HG03064 (cell line): ENCODE measurements around the gene TBC1D5.

Source experiments
- ATAC-seq: cut with Tn5 transposase; IDR thresholded peaks from one replicate; pipeline ENCODE4 v1.9.1; 2021; ENCODE audit warnings: low read depth; ENCODE audit not compliant: unreplicated experiment

The TBC1D5 gene

GRCh38 chr3:17322106-17322793 is 420.2 kb downstream of the TBC1D5 start:
- ATAC-seq, result no peak

DNA sequence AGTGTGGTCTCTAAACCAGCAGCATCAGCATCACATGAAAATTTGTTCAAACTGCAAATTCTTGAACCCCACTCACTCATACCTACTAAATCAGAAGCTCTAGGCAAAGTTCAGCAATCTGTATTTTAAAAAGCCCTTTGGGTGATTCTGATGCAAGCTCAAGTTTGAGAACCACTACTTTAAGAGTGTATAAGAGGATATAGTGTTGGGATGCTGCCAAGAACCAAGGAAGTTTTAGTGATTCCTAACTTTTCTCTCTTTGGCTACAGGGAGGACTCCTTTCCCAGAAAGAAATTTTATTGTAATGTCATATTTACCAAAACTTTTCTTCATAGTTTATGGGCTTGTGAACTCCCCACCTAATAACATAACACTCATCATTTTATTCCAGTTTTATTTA is 422.2 kb downstream of the TBC1D5 start:
- ATAC-seq, result no peak

DNA sequence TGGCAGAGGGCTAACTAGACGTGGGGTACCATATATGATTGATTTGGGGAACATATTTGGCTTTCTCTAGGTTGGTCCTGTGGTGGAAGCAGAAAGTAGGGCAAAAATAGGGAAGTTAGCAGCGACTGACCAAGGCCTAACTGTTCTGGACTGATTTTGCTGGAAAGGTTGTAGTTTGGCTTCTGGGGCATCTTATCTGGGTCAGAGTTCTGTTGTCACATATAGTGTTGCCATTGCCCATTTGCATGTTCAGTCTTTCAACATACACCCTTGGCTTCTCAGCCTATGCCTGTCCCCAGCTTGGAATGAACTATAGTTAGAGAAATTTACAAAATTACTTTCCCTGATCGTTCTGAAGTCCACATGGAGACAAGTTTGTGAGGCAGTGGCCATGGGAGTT is 426.5 kb downstream of the TBC1D5 start:
- ATAC-seq, result no peak

DNA sequence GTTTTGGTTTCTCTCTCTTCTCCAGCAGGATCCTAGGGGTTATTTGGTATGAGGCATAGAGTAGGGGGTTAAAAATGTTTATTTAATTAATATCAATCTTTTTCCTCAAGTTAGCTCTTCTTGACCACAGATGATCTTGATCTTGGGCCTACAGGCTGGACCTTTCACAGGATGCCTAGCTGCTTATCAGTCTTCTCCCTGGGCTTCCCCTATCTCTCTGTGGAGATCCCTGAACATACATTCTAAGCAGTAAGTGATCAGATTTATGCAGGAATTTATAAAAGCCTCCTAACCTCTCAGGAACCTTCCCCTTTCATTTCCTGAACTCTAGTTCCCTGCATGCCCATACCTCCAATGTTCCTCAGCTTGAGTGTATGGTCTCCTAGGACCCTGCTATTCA is 428.3 kb downstream of the TBC1D5 start:
- ATAC-seq, result no peak

GRCh38 chr3:17313746-17314145 is 428.7 kb downstream of the TBC1D5 start:
- no peak for ATAC-seq

- no peak for ATAC-seq
These were observed 431.4 kb downstream of the TBC1D5 start for GRCh38 chr3:17310983-17311382.

- no peak for ATAC-seq
These were observed 434.5 kb downstream of the TBC1D5 start for GRCh38 chr3:17307887-17308286.

GRCh38 chr3:17307482-17307881 is 434.9 kb downstream of the TBC1D5 start:
- ATAC-seq, result no peak

GRCh38 chr3:17304969-17305368 is 437.5 kb downstream of the TBC1D5 start:
- no peak for ATAC-seq

- ATAC-seq, result no peak
These were observed 439.7 kb downstream of the TBC1D5 start for GRCh38 chr3:17302774-17303173.

DNA sequence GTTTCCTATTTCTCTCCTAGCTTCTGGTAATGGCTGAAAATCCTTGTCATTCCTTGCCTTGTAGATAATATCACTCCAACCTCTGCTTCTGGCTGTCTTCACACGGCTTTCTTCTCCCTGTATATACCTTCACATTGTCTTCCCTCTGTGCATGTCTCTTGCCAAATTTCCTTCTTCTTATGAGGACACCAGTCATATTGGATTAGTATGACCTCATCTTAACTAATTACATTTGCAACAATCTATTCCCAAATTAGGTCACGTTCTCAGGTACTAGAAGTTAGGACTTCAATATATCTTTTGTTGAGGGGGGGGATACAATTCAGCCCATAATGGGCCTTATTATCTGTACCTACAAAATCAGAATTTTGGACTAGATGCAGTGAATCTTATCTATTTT is 440.3 kb downstream of the TBC1D5 start:
- ATAC-seq, result no peak

DNA sequence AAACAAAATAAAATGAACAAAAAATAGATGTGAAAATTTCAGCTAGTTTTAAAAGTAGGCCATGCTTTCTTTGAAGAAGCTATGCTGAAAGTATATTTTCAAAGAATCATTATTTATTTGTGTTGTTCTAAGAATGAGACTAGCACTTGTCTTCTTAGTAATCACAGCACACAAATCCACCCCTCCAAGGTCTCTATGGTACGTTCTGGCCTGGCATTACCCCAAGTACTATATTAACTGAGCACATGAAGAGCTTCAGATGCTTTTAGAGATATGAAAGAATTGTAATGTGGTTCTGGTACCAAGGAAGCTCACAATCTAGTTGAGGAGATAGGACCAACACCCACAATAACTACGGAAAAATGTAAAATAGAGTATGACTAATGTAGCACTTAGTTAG is 441.2 kb downstream of the TBC1D5 start:
- no peak for ATAC-seq

- no peak for ATAC-seq
These were observed 442.0 kb downstream of the TBC1D5 start for GRCh38 chr3:17300441-17300840.

GRCh38 chr3:17298038-17298437 is 444.4 kb downstream of the TBC1D5 start:
- no peak for ATAC-seq

- no peak for ATAC-seq
These were observed 449.9 kb downstream of the TBC1D5 start for GRCh38 chr3:17292556-17292955.

- no peak for ATAC-seq
These were observed 451.5 kb downstream of the TBC1D5 start for GRCh38 chr3:17290894-17291293.

DNA sequence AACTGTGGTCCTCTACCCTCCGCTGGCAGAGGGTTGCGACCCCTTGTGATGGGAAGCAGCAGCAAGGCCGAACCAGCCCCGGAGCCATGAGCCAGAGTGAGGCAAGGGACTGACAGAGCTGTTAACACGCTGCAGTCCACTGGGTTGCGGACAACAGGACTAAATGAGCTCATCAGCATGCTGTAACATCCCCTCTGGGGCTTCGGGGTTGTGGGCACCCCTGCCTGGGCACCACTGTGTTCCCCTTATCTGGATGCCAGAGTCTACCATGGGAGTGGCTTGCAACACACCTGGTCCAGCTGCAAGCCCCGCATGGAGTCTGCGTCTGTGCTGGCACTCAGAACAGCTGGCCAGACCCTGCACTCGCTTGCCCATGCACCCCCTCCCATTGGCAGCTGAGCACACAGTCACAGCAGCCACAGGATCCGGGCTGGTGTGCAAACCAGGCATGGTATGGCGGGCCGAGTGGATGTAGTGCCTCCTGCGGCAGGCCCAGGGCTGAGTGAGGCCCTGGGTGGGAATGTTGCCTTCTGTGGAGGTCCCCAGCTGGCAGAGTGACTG is 453.5 kb downstream of the TBC1D5 start:
- no peak for ATAC-seq

GRCh38 chr3:17287006-17287689 is 455.3 kb downstream of the TBC1D5 start:
- ATAC-seq, result no peak

DNA sequence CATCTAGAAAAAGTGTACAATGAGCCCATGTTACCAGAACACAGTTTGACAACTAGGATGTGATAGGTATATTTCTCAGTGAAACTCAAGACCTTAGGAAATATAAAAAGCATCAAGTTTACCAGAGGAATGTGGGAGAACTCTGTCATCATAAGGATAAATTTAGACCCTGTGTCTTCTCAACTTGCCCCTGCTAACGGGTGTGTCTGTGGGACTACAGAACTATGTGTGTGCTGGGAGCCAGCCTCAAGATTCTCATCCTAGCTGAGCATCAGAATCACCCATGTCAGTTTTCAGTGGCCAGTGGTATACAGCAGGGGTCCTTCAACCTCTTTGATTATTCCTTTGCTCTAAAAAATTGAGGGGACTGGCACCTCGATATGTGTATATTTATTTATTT is 464.4 kb downstream of the TBC1D5 start:
- no peak for ATAC-seq

DNA sequence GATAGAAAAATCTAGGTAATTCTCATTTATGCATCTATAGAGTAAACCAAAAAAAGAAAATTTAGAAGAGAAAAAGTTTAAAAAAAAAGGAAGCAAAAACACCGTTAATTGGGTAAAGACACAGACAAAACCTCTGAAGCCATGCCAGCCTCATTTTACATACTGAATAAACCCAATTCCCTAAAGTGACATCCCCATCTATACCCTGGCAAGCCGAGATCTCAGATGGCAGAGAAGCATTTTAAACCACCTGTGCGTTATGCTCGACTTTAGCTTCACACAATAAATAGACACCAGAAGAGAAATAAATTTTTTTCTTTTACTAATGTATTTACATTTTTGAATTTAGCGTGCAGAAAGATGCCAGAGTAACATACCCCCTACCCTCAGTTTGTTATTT is 475.6 kb downstream of the TBC1D5 start:
- ATAC-seq, result no peak

DNA sequence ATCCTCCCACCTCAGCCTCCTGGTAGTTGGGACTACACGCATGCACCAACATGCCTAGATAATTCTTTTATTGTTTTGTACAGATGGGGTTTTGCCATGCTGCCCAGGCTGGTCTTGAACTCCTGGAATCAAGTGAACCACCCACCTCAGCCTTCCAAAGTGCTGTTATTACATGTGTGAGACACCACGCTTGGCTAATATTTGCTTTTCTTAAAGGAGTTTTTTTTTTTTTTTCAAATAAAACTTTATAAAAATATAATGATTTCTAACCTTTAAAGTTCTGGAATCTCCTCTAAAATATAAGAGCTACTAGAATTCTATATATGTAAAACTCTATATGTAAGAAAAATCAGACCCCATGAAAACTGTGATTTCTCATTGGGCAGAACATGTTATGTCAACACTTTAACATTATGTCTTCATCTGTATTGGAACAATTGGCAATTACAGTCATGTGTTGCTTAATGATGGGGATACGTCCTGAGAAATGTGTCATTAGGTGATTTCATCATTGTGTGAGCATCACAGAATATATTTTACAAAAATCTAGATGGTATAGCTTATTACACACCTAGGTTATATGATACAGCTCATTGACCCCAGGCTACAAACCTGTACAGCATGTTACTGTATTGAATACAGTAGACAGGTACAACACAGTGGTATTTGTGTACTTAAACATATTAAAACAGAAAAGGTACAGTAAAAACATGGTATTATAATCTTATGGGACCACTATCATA is 480.6 kb downstream of the TBC1D5 start:
- ATAC-seq, result no peak
